ENCODE measurements around the gene ENSA.
A peak's percentile ranks its signal among the peaks of the same experiment; 100 is the strongest.

DNA sequence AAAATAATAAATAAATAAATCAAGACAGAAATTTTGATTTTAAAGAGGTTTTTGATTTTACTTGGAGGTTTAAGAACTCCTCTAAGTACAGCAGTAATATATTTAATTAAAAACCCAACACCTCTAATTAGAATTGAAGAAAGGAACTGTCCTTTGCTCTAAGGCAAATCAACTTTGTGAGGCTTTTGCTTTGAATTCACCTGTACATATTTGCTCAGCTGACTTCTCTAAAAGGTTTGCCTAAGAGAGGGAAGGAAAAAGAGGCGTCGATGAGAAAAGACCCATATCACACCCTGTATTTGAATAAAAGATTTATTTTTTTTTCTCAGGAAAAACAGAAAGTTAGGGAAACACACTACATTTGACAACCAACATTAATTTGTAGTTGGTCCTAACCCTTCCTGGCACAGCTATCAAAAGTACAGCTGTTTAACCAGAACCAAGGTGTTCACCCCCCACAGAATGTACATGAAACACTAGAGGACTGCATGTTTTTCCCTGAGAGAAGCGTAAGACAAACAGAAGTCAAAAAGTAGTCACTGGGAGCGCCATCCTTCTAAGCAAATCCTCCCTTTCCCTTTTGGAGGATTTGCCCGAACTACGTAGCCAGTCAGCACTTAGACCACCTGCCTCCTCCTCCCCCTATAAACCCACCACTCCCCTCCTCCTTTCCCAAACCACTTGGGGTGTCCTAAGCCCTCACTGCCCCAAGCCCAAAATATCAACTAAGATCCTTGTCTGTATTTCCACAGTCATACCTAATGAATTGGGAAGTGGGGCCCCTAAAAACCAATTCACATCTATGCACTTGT, 54.9 kb downstream of the ENSA start:
- TF ChIP-seq, protein P1, sequence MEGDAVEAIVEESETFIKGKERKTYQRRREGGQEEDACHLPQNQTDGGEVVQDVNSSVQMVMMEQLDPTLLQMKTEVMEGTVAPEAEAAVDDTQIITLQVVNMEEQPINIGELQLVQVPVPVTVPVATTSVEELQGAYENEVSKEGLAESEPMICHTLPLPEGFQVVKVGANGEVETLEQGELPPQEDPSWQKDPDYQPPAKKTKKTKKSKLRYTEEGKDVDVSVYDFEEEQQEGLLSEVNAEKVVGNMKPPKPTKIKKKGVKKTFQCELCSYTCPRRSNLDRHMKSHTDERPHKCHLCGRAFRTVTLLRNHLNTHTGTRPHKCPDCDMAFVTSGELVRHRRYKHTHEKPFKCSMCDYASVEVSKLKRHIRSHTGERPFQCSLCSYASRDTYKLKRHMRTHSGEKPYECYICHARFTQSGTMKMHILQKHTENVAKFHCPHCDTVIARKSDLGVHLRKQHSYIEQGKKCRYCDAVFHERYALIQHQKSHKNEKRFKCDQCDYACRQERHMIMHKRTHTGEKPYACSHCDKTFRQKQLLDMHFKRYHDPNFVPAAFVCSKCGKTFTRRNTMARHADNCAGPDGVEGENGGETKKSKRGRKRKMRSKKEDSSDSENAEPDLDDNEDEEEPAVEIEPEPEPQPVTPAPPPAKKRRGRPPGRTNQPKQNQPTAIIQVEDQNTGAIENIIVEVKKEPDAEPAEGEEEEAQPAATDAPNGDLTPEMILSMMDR (IDR thresholded peaks at IDR 0.05), result no peak
- TF ChIP-seq POLR2A (IDR thresholded peaks at IDR 0.05), result peak; percentile 19
- no peak for TF ChIP-seq EP300 (IDR thresholded peaks at IDR 0.05; ENCODE audit: low read depth)
- peak in 2 of 3 donors; percentile 17 to 74 for TF ChIP-seq POLR2AphosphoS5 (IDR thresholded peaks at IDR 0.05)

Measured in transverse colon (tissue), 4 donors.